GM20431 (cell line): Measurements from ENCODE around the gene PELI2.
"Not testable (repeated sequence)": the region's sequence is repeated elsewhere in the genome, so short reads cannot be mapped to it uniquely, and the experiment has no call there.

Experiments used
- in situ Hi-C: fragments of 300-500 bp; cut with MseI, MboI; formaldehyde crosslinking; loops from one replicate; pipeline ENCODE4 v1.15.0; 2020; ENCODE audit warnings: low sequenced_read_pairs; ENCODE audit not compliant: unreplicated experiment

The PELI2 gene

GRCh38 chr14:56137849-56138248, 19.6 kb downstream of the PELI2 start:
- in situ Hi-C loops: no loop called here

GRCh38 chr14:56138928-56139327, 20.7 kb downstream of the PELI2 start:
- in situ Hi-C loops: no loop called here

GRCh38 chr14:56142314-56142713, 24.1 kb downstream of the PELI2 start:
- in situ Hi-C loops: no loop called here

GRCh38 chr14:56143025-56143424, 24.8 kb downstream of the PELI2 start:
- in situ Hi-C loops: no loop called here

GRCh38 chr14:56144176-56144575, 26.0 kb downstream of the PELI2 start:
- in situ Hi-C loops: no loop called here

- in situ Hi-C loops: no loop called here
These were observed 27.1 kb downstream of the PELI2 start for GRCh38 chr14:56145181-56145769.

GRCh38 chr14:56145965-56146364, 27.8 kb downstream of the PELI2 start:
- in situ Hi-C loops: no loop called here

- in situ Hi-C loops: no loop called here
These were observed 29.2 kb downstream of the PELI2 start for GRCh38 chr14:56147449-56147848.

- in situ Hi-C loops: no loop called here
These were observed 30.0 kb downstream of the PELI2 start for GRCh38 chr14:56147986-56148901.

GRCh38 chr14:56149151-56149550, 30.9 kb downstream of the PELI2 start:
- in situ Hi-C loops: no loop called here

- in situ Hi-C loops: no loop called here
These were observed 31.8 kb downstream of the PELI2 start for GRCh38 chr14:56149995-56150394.

- in situ Hi-C loops: no loop called here
These were observed 32.6 kb downstream of the PELI2 start for GRCh38 chr14:56150645-56151345.

- in situ Hi-C loops: no loop called here
These were observed 34.0 kb downstream of the PELI2 start for GRCh38 chr14:56152221-56152620.

GRCh38 chr14:56153267-56153666, 35.1 kb downstream of the PELI2 start:
- in situ Hi-C loops: no loop called here

GRCh38 chr14:56154321-56154720, 36.1 kb downstream of the PELI2 start:
- in situ Hi-C loops: no loop called here

GRCh38 chr14:56156096-56156495, 37.9 kb downstream of the PELI2 start:
- in situ Hi-C loops: no loop called here

- in situ Hi-C loops: no loop called here
These were observed 40.9 kb downstream of the PELI2 start for GRCh38 chr14:56159066-56159465.

GRCh38 chr14:56160088-56160487, 41.9 kb downstream of the PELI2 start:
- in situ Hi-C loops: no loop called here

GRCh38 chr14:56161658-56162057, 43.4 kb downstream of the PELI2 start:
- in situ Hi-C loops: no loop called here

GRCh38 chr14:56162476-56162875, 44.3 kb downstream of the PELI2 start:
- in situ Hi-C loops: no loop called here

GRCh38 chr14:56166579-56166978, 48.4 kb downstream of the PELI2 start:
- in situ Hi-C loops: not testable (repeated sequence)
